GM18867 (cell line): ENCODE data around the gene MEIS1.

Experiments used
- ATAC-seq: cut with Tn5 transposase; IDR thresholded peaks from one replicate; pipeline ENCODE4 v1.9.1; 2021; ENCODE audit warnings: mild to moderate bottlenecking, moderate library complexity; ENCODE audit not compliant: unreplicated experiment

Gene MEIS1

DNA sequence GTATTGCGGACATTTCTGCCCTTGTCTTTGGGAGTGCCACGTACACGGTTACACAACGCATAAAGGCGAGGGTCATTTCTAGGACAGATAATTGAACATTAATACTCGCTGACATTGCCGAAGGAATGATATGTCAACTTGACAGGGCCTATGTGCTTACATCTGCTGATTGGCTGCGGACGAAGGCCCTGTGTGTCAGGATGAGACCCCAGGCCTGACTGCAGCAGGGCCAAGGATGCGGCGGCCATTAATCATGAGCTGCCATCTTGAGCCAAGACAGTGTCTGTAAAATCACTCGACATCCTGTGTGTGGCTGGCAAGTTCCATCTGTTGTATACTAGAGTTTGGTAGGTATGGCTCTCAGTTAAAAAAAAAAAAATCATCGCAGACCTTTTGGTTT is 96.6 kb downstream of the MEIS1 start:
- ATAC-seq: no peak

DNA sequence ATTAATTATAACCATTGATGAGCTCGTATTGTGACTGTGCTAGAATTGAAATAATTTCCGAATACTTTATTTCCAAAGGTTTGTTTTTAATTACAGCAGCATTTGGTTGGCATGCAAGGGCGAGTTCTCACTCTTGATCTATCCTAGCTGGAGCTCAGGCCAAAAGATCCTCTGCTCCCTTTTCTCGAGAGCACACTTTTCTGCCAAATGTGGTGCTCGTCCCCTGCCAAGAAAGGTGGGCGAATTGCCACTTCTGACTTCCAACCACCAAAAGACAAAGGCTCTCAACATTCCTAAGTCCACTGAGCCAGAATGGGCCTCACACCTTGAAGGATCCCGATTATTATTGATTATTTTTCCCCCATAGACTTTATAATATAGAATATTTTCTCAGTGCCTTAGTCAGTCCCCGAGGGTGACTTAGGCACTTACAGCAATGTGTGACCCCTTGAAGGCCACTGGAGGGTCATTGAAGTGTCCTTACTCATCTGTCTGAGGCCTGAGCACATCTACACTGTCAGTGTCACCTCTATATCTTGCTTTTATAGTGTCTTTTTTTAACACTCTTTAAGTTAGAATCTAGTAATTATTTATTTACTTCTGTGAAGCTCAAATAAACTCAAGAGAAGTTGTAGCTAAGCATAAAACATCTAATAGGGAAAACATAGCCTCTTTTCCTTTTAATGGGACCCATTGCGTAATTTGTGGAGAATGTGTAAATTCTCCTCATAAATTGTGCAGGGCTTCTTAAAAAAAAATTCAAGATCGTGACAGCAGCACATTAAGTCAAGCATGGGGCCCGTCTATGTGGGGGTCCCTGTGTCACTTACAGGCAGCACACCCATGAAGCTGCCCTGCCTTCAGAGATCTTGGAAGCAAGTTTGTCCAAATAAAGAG is 98.3 kb downstream of the MEIS1 start:
- no peak for ATAC-seq

DNA sequence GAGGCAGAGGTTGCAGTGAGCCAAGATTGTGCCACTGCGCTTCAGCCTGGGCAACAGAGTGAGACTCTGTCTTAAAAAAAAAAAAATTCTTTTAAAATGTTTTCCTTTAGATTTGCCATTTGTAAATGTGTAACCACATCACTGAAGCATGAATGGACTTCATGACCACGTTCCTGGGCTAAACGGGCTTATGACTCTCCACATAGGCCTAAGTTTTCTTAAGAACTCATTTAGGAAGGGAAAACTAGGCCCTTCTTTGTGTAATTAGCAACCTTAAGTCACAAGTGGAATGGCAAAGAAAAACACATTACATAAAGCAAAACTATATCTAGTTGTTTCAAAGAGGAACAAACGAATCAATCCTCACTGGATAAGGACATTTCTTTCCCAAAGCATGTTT is 99.5 kb downstream of the MEIS1 start:
- ATAC-seq: no peak

DNA sequence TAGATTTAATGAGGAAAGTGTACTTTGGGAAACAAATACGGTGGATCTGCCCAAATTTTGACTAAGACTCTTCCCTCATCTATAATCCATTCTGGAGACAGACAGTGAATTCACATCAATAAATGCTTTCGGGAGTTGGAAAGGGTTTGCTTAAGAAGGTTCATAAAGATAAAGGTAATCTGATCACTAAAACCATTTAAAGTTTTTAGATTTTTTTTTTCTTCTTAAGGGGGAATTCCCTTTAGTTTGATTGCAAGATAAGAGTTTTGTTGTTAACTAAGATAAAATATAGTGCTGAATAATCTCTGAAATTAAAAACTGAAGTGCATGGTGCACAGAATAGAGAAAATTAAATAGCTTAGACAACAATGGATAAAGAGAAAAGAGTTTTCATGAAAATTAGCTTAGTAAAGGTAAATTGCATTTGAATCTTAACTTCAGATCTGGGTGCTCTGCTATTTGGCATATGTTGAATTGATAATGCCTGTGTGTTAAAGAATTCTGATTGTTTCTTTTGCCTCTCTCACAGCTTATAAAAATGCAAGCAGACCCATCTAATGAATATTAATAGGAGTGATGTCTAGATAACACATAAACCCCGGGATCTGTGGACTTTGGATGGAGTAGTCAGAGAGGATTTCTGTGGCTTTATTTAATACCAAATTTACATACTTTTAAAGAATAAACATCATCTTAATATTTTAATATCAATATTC is 100.8 kb downstream of the MEIS1 start:
- no peak for ATAC-seq

DNA sequence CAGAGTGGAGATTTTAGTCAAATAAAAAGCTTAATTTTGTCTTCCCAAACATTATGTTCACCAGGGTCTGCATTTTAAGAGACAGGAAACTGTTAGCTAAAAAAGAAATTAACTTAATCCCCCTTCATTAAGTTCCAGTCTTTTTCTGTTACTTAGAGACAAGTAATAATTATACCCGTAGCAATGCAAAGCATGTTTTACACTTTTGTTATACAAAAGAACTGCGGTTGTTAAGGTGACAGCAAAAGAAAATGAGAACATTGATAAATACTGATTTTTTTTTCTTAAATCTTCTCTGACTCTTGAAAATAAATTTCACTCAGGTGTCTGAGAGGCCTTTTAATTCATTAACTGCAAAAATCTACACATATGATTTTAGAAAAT is 101.4 kb downstream of the MEIS1 start:
- no peak for ATAC-seq

DNA sequence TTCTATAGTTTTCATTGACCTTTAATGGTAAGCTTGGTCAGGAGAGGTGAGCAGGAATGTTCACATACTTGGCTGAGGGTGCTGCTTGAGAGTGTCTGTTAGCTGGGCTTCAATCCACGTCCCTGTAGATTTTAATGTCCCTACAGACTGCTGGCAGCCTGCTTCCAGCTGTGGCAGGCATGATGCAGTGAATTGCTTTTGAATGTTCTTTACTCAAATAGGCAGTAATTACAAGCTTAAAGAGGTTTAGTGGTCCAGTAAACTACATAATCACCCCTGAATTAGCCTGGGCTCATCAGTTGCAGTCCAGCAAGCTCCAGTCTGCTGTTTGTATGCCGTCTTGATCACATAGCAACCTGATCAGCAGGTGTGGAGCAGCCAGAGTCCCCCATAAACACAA is 102.1 kb downstream of the MEIS1 start:
- ATAC-seq: no peak

DNA sequence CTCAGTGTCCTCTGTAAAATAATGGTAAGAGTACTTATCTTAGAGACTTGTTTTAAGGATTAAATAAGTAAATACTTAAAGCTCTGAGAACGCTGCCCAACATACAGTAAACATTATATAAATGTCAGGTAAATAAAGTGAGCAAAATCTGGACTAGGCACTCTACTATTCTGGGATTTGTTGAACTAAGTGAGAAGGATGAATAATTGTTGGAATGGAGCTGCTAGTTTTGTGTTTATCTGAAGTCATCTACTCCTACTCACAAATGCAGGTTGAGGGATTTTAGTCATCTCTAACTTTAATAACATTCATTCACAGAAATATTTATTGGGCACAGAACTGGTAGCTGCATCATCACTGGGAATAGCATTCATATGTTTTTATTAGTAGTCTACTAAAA is 103.4 kb downstream of the MEIS1 start:
- ATAC-seq: no peak

DNA sequence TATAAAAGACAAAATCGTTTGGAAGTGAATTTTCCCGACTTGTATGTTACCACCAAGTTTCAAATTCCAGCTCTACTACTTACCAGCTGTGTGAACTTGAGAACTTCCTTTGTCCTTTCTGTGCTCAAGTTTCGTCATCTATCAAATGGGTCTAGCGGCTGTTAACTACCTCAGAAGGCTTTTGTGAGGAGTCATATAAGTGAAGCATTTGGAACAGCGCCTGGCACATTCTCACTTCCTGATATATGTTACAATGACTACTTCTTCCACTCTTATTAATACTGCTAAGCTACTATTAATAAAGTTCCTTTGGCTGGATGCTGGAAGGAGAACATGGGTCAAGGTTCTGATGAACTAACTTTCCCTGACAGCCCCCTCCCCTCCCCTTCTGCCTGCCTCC is 104.5 kb downstream of the MEIS1 start:
- ATAC-seq: no peak

DNA sequence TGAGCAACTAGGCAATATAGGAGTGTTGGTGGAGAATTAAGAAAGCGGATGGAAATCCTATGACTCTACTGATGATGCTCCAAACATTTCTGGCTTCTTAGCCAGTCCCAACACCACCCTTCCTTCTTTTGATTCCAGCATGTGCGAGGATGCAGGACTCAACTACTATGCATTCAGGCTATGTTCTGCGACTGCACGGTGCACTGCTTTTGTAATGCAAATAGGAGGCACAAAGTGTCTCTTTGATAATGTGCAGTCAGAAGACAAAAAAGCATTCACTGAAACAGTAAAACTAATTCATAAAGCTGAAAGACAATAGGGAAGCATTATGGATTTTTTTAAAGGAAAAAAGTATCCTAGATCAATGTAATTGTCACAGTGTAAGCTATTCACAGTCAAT is 106.7 kb downstream of the MEIS1 start:
- no peak for ATAC-seq

DNA sequence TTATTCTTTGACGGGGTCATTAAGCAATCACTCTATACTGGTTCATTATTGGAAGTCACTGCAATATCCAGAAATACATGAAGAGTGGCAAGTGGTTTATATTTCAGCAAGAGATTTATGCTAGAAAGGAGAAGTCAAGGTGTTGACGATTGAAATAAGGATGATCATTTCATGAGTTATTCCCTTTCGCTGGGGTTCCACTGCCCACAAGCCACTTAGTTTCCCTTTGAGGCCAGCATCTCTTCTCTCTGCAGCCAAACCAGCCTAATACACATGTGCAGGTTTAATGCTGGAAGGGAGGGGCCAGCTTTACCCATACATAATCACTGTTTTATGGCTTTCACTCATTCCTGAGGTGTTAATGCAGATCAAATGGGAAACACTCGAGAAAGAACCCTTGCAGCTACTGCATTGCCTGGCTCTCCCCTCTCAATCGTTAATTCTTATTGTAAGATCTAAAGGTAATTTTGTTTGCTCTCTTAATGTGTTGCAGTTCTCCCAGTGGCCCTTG is 108.4 kb downstream of the MEIS1 start:
- ATAC-seq: no peak

DNA sequence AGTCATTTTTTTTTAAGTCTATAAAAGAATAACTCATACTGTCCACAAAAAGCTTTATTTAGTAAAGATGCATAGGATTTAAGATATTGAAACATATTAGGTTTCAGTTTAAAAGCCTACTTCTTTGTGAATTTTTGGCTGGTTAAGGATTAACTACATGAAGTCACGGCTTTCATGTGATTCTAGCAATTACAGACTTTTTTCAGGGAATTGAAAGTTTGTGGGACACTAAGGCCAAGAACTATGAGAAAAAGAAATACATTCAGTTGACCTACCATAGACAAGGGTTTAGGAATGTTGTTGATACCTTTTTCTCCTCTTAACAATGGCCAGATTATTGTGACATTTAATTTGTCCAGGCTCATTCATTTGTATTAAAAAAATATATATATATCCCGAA is 109.3 kb downstream of the MEIS1 start:
- no peak for ATAC-seq

DNA sequence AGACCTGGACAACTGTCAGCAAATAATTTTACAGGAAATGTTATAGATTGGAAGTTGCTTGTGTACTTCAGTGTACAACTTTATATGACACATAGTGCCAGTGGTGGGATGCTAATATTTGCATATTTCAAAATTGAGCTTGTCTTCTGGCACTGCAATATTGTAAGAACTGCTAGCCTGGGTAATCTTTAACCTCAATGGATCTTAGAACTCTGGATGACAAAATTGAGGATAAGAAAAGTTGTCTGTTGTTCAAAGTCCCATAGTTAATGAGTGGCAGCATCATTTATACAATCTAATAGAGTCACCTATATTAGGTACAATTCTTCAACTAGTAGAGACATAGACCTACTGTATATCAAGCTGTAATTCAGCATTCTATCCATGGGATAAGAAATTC is 110.3 kb downstream of the MEIS1 start:
- no peak for ATAC-seq

DNA sequence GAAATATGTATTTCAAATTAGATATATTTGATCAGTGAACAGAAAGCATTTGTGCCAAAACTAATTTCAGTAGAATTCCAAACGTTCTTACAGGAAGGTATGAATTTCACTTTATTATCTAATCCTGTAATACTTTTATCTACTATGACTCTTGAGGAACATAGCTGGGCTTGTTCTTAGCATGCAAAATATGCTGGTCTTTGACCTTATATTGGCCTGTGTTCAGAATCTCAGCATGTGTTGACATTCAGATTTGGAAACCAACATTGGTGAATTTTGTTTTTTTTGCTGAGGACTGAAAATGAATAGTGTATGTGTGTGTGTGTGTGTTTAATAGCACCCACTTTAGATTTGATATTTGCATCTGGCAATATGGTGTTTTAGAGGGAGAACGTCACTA is 112.2 kb downstream of the MEIS1 start:
- no peak for ATAC-seq

DNA sequence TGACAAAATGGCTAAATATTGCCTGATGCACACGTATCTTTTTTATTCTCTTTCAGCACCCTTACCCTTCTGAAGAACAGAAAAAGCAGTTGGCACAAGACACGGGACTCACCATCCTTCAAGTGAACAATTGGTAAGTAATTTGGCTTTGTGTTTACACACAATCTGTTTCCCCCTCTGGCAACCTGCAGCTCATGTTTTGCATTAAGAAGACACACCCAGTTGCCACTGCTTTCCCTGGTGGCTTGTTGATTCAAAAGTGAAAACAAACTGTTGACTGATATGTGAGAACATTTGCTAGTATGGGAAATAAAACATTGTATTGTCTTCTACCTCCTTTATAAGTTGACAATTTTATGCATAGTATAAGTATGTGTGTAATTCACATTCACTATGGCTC is 113.0 kb downstream of the MEIS1 start:
- ATAC-seq: no peak

DNA sequence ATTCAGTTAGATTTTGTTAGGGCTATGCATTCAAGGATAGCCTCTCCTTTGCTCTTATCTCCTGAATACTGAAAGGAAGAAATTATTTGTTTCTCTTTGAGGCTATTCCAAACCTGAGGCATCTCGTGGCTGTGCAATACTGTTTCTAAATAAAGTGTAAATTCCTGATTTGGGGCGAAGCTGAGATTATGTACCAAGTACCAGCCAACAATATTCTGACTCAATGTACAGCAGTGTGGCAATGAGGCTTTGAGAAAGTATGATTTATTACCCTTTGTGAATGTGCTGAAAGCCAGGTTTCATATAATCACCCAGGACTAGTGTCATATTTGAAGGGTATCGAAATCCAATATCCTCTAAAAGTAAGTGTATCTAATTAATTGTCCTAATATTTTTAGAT is 113.5 kb downstream of the MEIS1 start:
- ATAC-seq: no peak

DNA sequence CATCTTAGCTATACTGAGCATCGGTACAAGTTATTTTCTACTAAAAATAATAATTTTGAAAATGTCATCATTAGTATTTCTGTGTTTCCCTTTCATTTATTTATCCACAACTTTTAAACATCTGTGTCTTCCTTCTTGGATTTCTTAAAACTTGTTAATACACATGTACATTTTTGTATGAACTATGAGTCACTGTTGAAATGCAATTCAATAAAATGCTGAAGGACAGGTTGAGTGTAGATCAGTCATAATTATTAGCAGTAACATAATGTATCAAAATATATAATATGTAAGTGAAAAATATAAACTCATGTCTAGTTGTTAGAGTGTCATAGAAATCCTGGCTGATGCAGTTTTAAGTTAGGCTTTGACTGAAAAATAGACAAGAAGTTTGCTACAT is 115.9 kb downstream of the MEIS1 start:
- ATAC-seq: no peak

DNA sequence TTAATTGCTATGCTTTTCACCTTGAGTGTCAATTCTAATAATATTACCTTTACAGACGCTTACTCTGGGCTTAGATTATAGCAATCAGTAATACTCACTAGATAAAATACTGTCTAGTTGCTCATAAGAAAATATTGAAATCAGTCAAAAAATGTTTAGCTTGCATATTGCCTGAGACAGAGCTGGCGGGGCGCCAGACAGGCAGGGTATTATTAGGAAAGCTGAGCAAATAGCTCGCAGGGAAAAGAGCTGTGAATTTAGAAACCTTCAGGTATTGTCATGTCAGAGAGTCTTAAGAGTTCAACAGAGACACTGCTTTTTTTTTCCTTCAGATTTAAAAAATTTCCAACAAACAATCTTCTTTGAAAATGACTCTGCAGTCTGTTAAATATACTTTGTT is 118.4 kb downstream of the MEIS1 start:
- no peak for ATAC-seq

DNA sequence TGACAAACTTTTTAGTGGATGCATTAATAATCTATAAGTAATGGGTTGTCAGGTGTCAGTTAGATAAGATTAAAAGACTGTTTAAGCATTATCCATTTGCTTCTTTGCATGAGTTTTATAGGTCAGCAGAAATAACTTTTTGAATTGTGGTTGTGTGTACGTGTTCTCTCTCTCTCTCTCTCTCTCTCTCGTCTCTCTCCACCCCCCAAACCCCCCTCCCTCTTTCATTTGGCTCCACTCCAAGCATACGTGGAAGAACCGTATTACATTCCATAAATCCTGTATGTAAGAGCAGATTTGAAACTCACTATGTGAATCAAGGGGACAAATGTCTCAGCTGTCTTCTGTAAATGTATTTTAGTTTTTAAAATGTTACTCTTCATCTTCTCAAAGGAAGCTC is 120.2 kb downstream of the MEIS1 start:
- no peak for ATAC-seq

DNA sequence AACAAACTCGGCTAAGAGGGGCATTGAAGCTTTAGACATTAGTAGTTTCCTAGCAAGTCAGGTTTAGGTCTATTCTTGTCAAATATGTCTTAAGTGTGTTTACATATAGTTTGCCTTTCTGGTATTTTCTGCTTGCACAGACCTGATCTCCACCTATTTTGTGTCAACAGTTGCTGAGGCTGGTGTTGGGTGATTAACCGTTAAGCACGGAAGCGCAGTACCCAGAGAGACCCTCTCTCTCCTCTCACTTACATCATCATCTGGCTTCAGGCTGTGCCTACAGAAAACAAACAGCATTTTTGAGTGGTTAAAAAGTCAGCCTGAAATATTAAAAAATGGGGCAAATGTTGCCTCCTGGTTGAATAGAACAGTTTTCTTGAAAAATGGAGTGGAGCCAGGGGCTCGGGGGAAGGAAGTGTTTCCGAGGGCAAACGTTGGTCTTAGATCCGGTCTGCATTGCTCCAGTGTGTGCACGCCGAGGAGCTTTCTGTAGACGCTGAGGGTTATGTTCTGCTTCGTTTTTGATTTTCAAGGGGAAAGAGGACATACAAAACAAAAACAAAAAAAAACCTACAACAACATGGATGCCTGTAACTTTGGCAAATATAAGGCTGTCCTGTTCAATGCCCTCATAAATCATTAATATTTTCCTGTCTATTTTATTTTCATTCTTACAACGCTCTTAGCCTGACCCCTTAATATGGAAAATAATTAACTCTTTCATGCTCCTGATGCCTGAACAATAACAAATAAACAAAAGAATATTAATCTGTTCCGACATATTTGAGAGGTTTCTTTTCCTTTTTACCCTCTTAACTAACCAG is 120.8 kb downstream of the MEIS1 start:
- no peak for ATAC-seq

DNA sequence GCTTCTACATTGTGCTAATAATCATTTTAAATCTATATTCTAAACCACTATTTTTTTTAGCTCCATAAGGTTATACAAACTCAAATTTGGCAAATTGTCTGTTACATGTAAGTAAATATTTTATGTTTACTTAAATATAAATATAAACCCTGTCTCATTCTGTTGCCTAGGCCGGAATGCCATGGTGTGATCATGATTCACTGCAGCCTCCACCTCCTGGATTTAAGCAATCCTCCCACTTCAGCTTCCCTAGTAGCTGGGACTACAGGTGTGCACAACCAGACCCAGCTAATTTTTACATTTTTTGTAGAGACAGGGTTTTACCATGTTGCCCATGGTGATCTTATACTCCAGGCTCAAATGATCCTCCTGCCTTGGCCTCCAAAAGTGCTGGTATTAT is 124.7 kb downstream of the MEIS1 start:
- no peak for ATAC-seq

DNA sequence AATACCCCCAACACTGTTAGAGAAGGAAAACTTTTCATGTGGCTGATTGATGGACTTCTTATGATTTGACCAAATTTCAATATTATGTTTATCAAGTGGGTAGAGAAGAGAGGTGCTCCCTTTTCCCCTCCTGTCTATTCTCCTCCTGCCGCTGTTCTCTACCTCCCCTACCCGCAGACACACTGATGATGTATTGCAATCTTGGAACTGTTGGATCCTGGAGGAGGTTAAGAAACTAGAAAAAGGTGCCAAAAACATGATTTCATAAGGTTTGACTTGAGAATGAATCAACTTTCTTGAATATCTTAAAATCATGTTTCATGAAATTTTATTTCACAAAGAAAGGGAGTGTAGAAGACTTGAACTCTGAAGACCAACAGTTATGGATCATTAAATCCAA is 125.8 kb downstream of the MEIS1 start:
- ATAC-seq: no peak
